ENCODE data around the gene ARID1B. TPM values are rescaled to one million over a fixed set of nuclear protein-coding genes. Genes with fewer than 3 reads are reported as not detected.
A peak's percentile ranks its signal among the peaks of the same experiment; 100 is the strongest.
"Not testable (repeated sequence)": the region's sequence is repeated elsewhere in the genome, so short reads cannot be mapped to it uniquely, and the experiment has no call there.

ARID1B gene
- total RNA-seq, 1 experiment from 2014 or later, result 60.3 TPM

- no peak for TF ChIP-seq ZNF281 (CRISPR knock-in tag; IDR thresholded peaks at IDR 0.05)
- TF ChIP-seq TCF7 (CRISPR knock-in tag; IDR thresholded peaks at IDR 0.05; ENCODE audit: low read depth), result no peak
- no peak for TF ChIP-seq ATF1 (CRISPR knock-in tag; IDR thresholded peaks at IDR 0.05)
- TF ChIP-seq HMGXB4 (CRISPR knock-in tag; IDR thresholded peaks at IDR 0.05), result no peak
- no peak for TF ChIP-seq RELA (CRISPR knock-in tag; IDR thresholded peaks at IDR 0.05; ENCODE audit: borderline replicate concordance)
- no peak for TF ChIP-seq NFE2L1 (CRISPR knock-in tag; IDR thresholded peaks at IDR 0.05)
- no peak for TF ChIP-seq SP1 (CRISPR knock-in tag; conservative IDR thresholded peaks at IDR 0.05)
- TF ChIP-seq GTF2I (CRISPR knock-in tag; conservative IDR thresholded peaks at IDR 0.05), result no peak
- TF ChIP-seq NR3C1 (CRISPR knock-in tag; conservative IDR thresholded peaks at IDR 0.05; ENCODE audit: low read depth), result no peak
- no peak for TF ChIP-seq ZNF423 (CRISPR knock-in tag; IDR thresholded peaks at IDR 0.05)
- no peak for TF ChIP-seq ZNF263 (CRISPR knock-in tag; IDR thresholded peaks at IDR 0.05; ENCODE audit: low read depth)
- TF ChIP-seq, protein P1, sequence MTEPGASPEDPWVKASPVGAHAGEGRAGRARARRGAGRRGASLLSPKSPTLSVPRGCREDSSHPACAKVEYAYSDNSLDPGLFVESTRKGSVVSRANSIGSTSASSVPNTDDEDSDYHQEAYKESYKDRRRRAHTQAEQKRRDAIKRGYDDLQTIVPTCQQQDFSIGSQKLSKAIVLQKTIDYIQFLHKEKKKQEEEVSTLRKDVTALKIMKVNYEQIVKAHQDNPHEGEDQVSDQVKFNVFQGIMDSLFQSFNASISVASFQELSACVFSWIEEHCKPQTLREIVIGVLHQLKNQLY (CRISPR knock-in tag; IDR thresholded peaks at IDR 0.05), result no peak
- TF ChIP-seq AFF4 (CRISPR knock-in tag; IDR thresholded peaks at IDR 0.05; ENCODE audit: borderline replicate concordance), result no peak
- TF ChIP-seq NR2C2 (CRISPR knock-in tag; IDR thresholded peaks at IDR 0.05), result no peak
- no peak for TF ChIP-seq NFYB (CRISPR knock-in tag; conservative IDR thresholded peaks at IDR 0.05; ENCODE audit: low read depth)
These were observed 205.0 kb downstream of the ARID1B start (continued) for GRCh38 chr6:156982168-156982567.

- peaks cover 89% of the 10 kb centered on the region for H3K4me1 Mint-ChIP-seq
- CTCF ChIA-PET; POLR2A ChIA-PET; H3K36me3 Mint-ChIP-seq; ATAC-seq; H3K4me3 Mint-ChIP-seq; DNase-seq (ENCODE audit: low spot score); H3K27me3 Mint-ChIP-seq (ENCODE audit: low read depth); H3K9me3 Mint-ChIP-seq; H3K27ac Mint-ChIP-seq: not testable (repeated sequence)
These were observed 205.7 kb downstream of the ARID1B start for GRCh38 chr6:156982864-156983263.

GRCh38 chr6:156984178-156984738 lies 207.1 kb downstream of the ARID1B start:
- no peak overlapping the region for H3K4me3 Mint-ChIP-seq
- no peaks in the 10 kb centered on the region for H3K36me3 Mint-ChIP-seq
- H3K4me1 Mint-ChIP-seq, result peaks cover 89% of the 10 kb centered on the region
- no peak for DNase-seq (ENCODE audit: low spot score)
- ATAC-seq, result no peak
- H3K27me3 Mint-ChIP-seq (ENCODE audit: low read depth), result no peaks in the 10 kb centered on the region
- H3K9me3 Mint-ChIP-seq, result no peaks in the 10 kb centered on the region
- peak overlapping the region; percentile 74 for H3K27ac Mint-ChIP-seq
- CTCF ChIA-PET, result interaction anchor here (1.1 to 1.3 kb wide), 2 partner anchors 14 to 51 kb away, joined by 3 to 4 read pairs; no protein-coding TSS in a partner anchor
- POLR2A ChIA-PET, result interaction anchor here (0.6 kb wide), 1 partner anchor 156 kb away, joined by 4 read pairs; no protein-coding TSS in a partner anchor
- TF ChIP-seq ZNF317 (CRISPR knock-in tag; IDR thresholded peaks at IDR 0.05; ENCODE audit: borderline replicate concordance, low read depth) (no peak), AFF4 (CRISPR knock-in tag; IDR thresholded peaks at IDR 0.05; ENCODE audit: borderline replicate concordance) (no peak), TCF7 (CRISPR knock-in tag; IDR thresholded peaks at IDR 0.05; ENCODE audit: low read depth) (no peak), SMAD4 (CRISPR knock-in tag; IDR thresholded peaks at IDR 0.05) (no peak), IRF2 (CRISPR knock-in tag; IDR thresholded peaks at IDR 0.05; ENCODE audit: borderline replicate concordance, low read depth) (no peak)
